ENCODE data around the gene APLP2.
"Not testable (repeated sequence)": the region's sequence is repeated elsewhere in the genome, so short reads cannot be mapped to it uniquely, and the experiment has no call there.

APLP2 gene

GRCh38 chr11:130090517-130090916 is 20.8 kb downstream of the APLP2 start:
- not testable (repeated sequence) for DNase-seq (ENCODE audit: low read depth in 3 of 3)

- not testable (repeated sequence) for DNase-seq (ENCODE audit: low read depth in 3 of 3)
Measured at GRCh38 chr11:130091169-130091568, 21.5 kb downstream of the APLP2 start.

GRCh38 chr11:130092661-130093060 is 23.0 kb downstream of the APLP2 start:
- DNase-seq (ENCODE audit: low read depth in 3 of 3), result no peak

DNA sequence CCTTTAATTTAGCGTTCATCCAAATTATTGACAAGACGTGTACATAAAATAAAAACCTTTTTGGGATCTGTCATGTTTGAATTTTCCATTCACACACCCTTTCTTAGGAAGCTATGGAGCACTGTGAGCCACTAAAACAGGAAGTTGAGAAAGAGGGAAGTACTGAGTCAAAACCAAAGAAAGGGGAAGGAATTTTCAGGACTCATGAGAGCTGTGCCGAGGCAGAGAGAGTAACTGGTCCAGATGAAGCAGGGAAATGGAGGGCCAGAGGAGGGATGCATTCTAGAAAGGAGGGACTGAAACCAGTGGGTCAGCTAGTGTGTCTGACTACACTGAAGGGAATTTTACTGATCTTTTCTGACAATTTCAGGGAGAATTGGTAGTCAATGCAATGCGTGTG is 24.9 kb downstream of the APLP2 start:
- no peak for DNase-seq (ENCODE audit: low read depth in 3 of 3)

DNA sequence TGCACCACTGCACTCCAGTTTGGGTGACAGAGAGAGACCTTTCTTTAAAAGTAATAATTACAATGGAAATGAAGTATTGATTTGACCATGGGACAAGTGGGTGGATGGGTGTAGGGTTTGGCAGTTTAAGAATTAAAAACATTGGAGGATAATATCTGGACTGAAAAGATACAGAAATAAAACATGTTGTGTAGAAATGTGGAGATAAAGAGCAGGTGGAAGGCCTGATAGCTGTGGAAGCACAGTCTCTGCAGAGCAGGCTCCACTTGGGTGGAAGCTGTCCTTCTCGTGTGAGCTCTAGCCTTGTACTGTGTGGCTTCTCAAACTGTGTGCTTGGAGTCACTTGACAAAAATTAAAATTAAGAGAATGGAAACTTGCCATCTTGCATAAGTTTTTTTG is 25.6 kb downstream of the APLP2 start:
- no peak for DNase-seq (ENCODE audit: low read depth in 3 of 3)

- DNase-seq (ENCODE audit: low read depth in 3 of 3), result no peak
Measured at GRCh38 chr11:130096042-130096441, 26.3 kb downstream of the APLP2 start.

GRCh38 chr11:130096823-130097222 is 27.1 kb downstream of the APLP2 start:
- no peak for DNase-seq (ENCODE audit: low read depth in 3 of 3)

GRCh38 chr11:130097285-130097684 is 27.6 kb downstream of the APLP2 start:
- no peak for DNase-seq (ENCODE audit: low read depth in 3 of 3)

DNA sequence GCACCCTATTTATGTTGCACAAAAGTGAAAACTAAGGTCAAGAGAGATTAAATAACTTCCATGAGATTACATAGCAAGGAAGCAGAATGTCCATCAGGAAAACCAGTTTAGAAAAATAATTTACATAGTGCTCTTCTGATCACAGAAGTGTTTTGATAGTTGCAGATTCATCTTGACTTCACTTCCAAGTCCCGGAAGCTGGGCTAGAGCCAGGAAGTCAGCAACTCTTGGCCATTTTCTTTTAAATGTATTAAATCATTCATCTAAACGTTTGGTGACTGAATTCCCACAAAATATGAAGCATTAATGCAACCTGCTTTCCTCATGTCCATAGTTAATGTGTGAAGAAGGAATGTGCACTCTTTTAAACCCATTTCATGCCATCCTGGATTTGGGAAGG is 29.7 kb downstream of the APLP2 start:
- DNase-seq (ENCODE audit: low read depth in 3 of 3), result no peak

GRCh38 chr11:130100381-130101095 is 30.8 kb downstream of the APLP2 start:
- no peak for DNase-seq (ENCODE audit: low read depth in 3 of 3)

DNA sequence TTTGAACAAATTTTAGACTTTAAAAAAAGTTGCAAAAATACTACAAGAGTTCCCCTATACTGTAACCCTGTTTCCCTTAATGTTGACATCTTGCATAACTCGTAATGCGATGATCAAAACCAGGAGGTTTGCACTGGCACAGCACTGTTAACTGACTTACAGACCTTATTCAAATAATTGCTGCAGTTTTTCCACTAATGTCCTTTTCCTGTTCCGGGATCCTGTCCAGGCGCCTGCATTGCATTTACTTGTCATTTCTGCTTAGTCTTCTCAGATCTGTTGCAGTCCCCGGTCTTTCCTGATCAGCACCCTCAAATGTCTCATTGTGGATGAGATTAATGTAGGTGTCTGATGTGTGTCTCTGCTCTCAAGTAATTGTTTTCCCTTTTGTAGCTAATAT is 32.0 kb downstream of the APLP2 start:
- DNase-seq (ENCODE audit: low read depth in 3 of 3), result no peak

GRCh38 chr11:130102301-130103249 is 32.9 kb downstream of the APLP2 start:
- no peak for DNase-seq (ENCODE audit: low read depth in 3 of 3)

GRCh38 chr11:130103296-130103814 is 33.7 kb downstream of the APLP2 start:
- no peak for DNase-seq (ENCODE audit: low read depth in 3 of 3)

GRCh38 chr11:130106381-130106780 is 36.7 kb downstream of the APLP2 start:
- DNase-seq (ENCODE audit: low read depth in 3 of 3), result no peak

GRCh38 chr11:130108671-130109070 is 39.0 kb downstream of the APLP2 start:
- DNase-seq (ENCODE audit: low read depth in 3 of 3), result not testable (repeated sequence)

DNA sequence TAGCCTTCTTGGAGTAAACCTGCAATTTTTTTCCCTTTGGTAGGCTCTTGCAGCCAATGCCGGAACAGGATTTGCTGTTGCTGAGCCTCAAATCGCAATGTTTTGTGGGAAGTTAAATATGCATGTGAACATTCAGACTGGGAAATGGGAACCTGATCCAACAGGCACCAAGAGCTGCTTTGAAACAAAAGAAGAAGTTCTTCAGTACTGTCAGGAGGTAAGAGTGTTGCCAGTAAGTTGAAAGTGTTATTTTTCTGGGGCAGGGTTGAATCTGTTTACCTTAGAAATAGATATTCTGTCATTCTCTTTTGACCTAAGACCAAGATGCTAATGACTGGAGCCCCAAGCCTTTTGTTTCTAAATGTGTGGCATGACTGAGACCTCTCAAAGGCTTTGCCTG is 39.7 kb downstream of the APLP2 start:
- DNase-seq (ENCODE audit: low read depth in 3 of 3), result no peak

DNA sequence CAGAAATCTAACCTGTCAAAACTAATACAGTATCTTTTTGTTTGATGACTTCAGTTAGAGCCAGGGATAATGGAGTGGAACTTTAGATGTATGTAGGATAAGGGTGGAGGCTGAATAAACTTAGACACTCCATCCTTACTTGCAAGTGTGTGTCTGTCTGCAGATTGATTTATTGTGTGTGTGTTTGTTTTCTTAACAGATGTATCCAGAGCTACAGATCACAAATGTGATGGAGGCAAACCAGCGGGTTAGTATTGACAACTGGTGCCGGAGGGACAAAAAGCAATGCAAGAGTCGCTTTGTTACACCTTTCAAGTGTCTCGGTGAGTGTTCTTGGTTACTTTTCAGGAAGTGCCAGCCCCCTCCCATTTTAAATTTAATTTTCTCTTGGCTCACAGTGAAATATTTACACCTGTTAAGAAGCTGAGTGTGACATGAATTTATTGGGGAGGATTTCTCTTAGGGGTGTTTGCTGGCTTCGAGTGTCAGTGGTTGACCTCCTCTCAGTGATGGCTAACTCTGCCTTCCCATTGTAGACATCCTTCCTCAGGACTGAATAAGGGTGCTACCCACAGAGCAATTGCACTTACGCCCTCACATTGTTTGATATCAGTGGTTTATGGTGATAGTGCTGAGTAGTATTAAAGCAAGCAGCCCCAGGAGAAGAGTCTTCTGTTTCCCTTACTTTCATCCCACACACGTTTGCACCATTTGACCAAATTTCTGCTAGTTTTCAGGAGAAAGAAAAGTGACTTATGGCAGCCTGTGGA is 40.8 kb downstream of the APLP2 start:
- no peak for DNase-seq (ENCODE audit: low read depth in 3 of 3)

- no peak for DNase-seq (ENCODE audit: low read depth in 3 of 3)
Measured at GRCh38 chr11:130112071-130112830, 42.6 kb downstream of the APLP2 start.

GRCh38 chr11:130114281-130114680 is 44.6 kb downstream of the APLP2 start:
- DNase-seq (ENCODE audit: low read depth in 3 of 3), result no peak

GRCh38 chr11:130114726-130115125 is 45.0 kb downstream of the APLP2 start:
- no peak for DNase-seq (ENCODE audit: low read depth in 3 of 3)

GRCh38 chr11:130115218-130115617 is 45.5 kb downstream of the APLP2 start:
- no peak for DNase-seq (ENCODE audit: low read depth in 3 of 3)
